Activated CD4-positive, alpha-beta memory T cell treated with anti-CD3 and anti-CD28 coated beads for 36 hours (primary cell): ENCODE measurements around the gene FBXW10. TPM values are rescaled to one million over a fixed set of nuclear protein-coding genes. Genes with fewer than 3 reads are reported as not detected.
A peak's percentile ranks its signal among the peaks of the same experiment; 100 is the strongest.
"Not testable (repeated sequence)": the region's sequence is repeated elsewhere in the genome, so short reads cannot be mapped to it uniquely, and the experiment has no call there.

Source experiments
- CTCF ChIA-PET: fragments of 350-600 bp; sonication (Branson Sonifier 250); formaldehyde crosslinking; loops from one replicate; lab custom pipeline; 2021; ENCODE audit warnings: antibody characterized with exemption, inconsistent platforms; lab: Charles Lee
- POLR2A ChIA-PET: fragments of 350-600 bp; sonication (Branson Sonifier 250); formaldehyde crosslinking; loops from one replicate; lab custom pipeline; 2021; ENCODE audit warnings: antibody characterized with exemption; lab: Charles Lee
- DNase-seq: peaks from one replicate; pipeline ENCODE4 v3.0.0-alpha.2; 2020
- H3K27ac Mint-ChIP-seq: one replicate; pipeline ENCODE4 v1.8.0; 2021; ENCODE audit warnings: mixed read lengths
- H3K27me3 Mint-ChIP-seq: one replicate; pipeline ENCODE4 v1.8.0; 2021; ENCODE audit warnings: mixed read lengths
- H3K36me3 Mint-ChIP-seq: one replicate; pipeline ENCODE4 v1.8.0; 2021; ENCODE audit warnings: mixed read lengths
- H3K4me1 Mint-ChIP-seq: one replicate; pipeline ENCODE4 v1.8.0; 2021; ENCODE audit warnings: low read depth, mixed read lengths
- H3K4me3 Mint-ChIP-seq: one replicate; pipeline ENCODE4 v1.8.0; 2021; ENCODE audit warnings: mild to moderate bottlenecking, mixed read lengths
- H3K9me3 Mint-ChIP-seq: one replicate; pipeline ENCODE4 v1.8.0; 2021; ENCODE audit warnings: mixed read lengths
- intact Hi-C: fragments of 100-400 bp; cut with micrococcal nuclease; formaldehyde crosslinking; loops from one replicate; pipeline ENCODE4 v1.15.1; 2023
- total RNA-seq, 2 experiments: library from RNA; stranded (reverse); gene quantifications; one replicate each; pipeline ENCODE4 v1.2.3, GENCODE V29; 2021

FBXW10 gene
- total RNA-seq, 2 experiments from 2014 or later = not detected

GRCh38 chr17:18758344-18758743 lies 14.5 kb downstream of the FBXW10 start:
- intact Hi-C loops, H3K27me3 Mint-ChIP-seq, H3K4me1 Mint-ChIP-seq, DNase-seq, H3K9me3 Mint-ChIP-seq, H3K4me3 Mint-ChIP-seq, CTCF ChIA-PET, H3K36me3 Mint-ChIP-seq, POLR2A ChIA-PET, H3K27ac Mint-ChIP-seq: not testable (repeated sequence)

- H3K9me3 Mint-ChIP-seq, POLR2A ChIA-PET, H3K27me3 Mint-ChIP-seq, H3K36me3 Mint-ChIP-seq, CTCF ChIA-PET, H3K27ac Mint-ChIP-seq, DNase-seq, H3K4me3 Mint-ChIP-seq, intact Hi-C loops, H3K4me1 Mint-ChIP-seq: not testable (repeated sequence)
Observed at GRCh38 chr17:18760221-18760620, 16.4 kb downstream of the FBXW10 start.

- H3K4me3 Mint-ChIP-seq, DNase-seq, intact Hi-C loops, H3K4me1 Mint-ChIP-seq, POLR2A ChIA-PET, CTCF ChIA-PET, H3K27ac Mint-ChIP-seq, H3K27me3 Mint-ChIP-seq, H3K36me3 Mint-ChIP-seq, H3K9me3 Mint-ChIP-seq: not testable (repeated sequence)
Observed at GRCh38 chr17:18770572-18770971, 26.7 kb downstream of the FBXW10 start.

- H3K4me1 Mint-ChIP-seq, H3K27me3 Mint-ChIP-seq, H3K9me3 Mint-ChIP-seq, H3K27ac Mint-ChIP-seq, intact Hi-C loops, H3K4me3 Mint-ChIP-seq, CTCF ChIA-PET, DNase-seq, POLR2A ChIA-PET, H3K36me3 Mint-ChIP-seq: not testable (repeated sequence)
Observed at GRCh38 chr17:18771066-18771465, 27.2 kb downstream of the FBXW10 start.

GRCh38 chr17:18772471-18772870 lies 28.6 kb downstream of the FBXW10 start:
- H3K36me3 Mint-ChIP-seq = no peaks in the 10 kb centered on the region
- H3K4me1 Mint-ChIP-seq = no peaks in the 10 kb centered on the region
- no peaks in the 10 kb centered on the region for H3K9me3 Mint-ChIP-seq
- H3K27me3 Mint-ChIP-seq = no peaks in the 10 kb centered on the region
- H3K4me3 Mint-ChIP-seq = no peak overlapping the region
- no peak overlapping the region for H3K27ac Mint-ChIP-seq
- intact Hi-C loops = no loop called here
- ChIA-PET CTCF (no interaction called here), POLR2A (no interaction called here)
- no peak for DNase-seq

- intact Hi-C loops = loop anchor here (10.0 kb wide), 1 partner anchor 466 kb away; the partner anchor contains the start of genes SMCR8 and TOP3A
- Mint-ChIP-seq H3K27ac (peak within 1 kb of the TSS; percentile 85), H3K4me1 (peaks cover 20% of the 10 kb centered on the region), H3K4me3 (peak within 1 kb of the TSS; percentile 79)
- H3K27me3 Mint-ChIP-seq, H3K36me3 Mint-ChIP-seq, CTCF ChIA-PET, H3K9me3 Mint-ChIP-seq, POLR2A ChIA-PET: not testable (repeated sequence)
- peak; percentile 99 for DNase-seq
Observed at GRCh38 chr17:18780991-18781718, 37.3 kb downstream of the FBXW10 start, which contains the start of gene TVP23B. TVP23B (plus strand) TSS chr17:18781183; CDS start chr17:18781294, 111 bp downstream.

GRCh38 chr17:18781805-18782204 lies 38.0 kb downstream of the FBXW10 start:
- peaks cover 20% of the 10 kb centered on the region for H3K4me1 Mint-ChIP-seq
- H3K27me3 Mint-ChIP-seq, POLR2A ChIA-PET, H3K9me3 Mint-ChIP-seq, CTCF ChIA-PET, H3K36me3 Mint-ChIP-seq: not testable (repeated sequence)
- intact Hi-C loops = loop anchor here (10.0 kb wide), 1 partner anchor 467 kb away; the partner anchor contains the start of genes SMCR8 and TOP3A
- H3K27ac Mint-ChIP-seq = peak overlapping the region; percentile 65
- peak; percentile 12 for DNase-seq
- H3K4me3 Mint-ChIP-seq = peak overlapping the region; percentile 74

GRCh38 chr17:18785933-18786332 lies 42.1 kb downstream of the FBXW10 start:
- peaks cover 24% of the 10 kb centered on the region for H3K4me1 Mint-ChIP-seq
- H3K27ac Mint-ChIP-seq, H3K9me3 Mint-ChIP-seq, CTCF ChIA-PET, H3K27me3 Mint-ChIP-seq, H3K4me3 Mint-ChIP-seq, H3K36me3 Mint-ChIP-seq, DNase-seq: not testable (repeated sequence)
- intact Hi-C loops = loop anchor here (10.0 kb wide), 1 partner anchor 471 kb away; the partner anchor contains the start of genes SMCR8 and TOP3A
- POLR2A ChIA-PET = interaction anchor here (0.7 kb wide), 1 partner anchor 220 kb away, joined by 4 read pairs; no protein-coding TSS in a partner anchor

GRCh38 chr17:18786890-18787289 lies 43.0 kb downstream of the FBXW10 start:
- H3K9me3 Mint-ChIP-seq, H3K27ac Mint-ChIP-seq, DNase-seq, H3K4me3 Mint-ChIP-seq, POLR2A ChIA-PET, CTCF ChIA-PET, H3K27me3 Mint-ChIP-seq: not testable (repeated sequence)
- intact Hi-C loops = loop anchor here (10.0 kb wide), 1 partner anchor 472 kb away; the partner anchor contains the start of genes SMCR8 and TOP3A
- Mint-ChIP-seq H3K4me1 (peaks cover 24% of the 10 kb centered on the region), H3K36me3 (peaks cover 11% of the 10 kb centered on the region)

GRCh38 chr17:18791402-18791801 lies 47.5 kb downstream of the FBXW10 start:
- H3K27me3 Mint-ChIP-seq, H3K27ac Mint-ChIP-seq, H3K36me3 Mint-ChIP-seq, H3K9me3 Mint-ChIP-seq, CTCF ChIA-PET, intact Hi-C loops, H3K4me3 Mint-ChIP-seq, POLR2A ChIA-PET, DNase-seq: not testable (repeated sequence)
- peaks cover 12% of the 10 kb centered on the region for H3K4me1 Mint-ChIP-seq

- H3K27me3 Mint-ChIP-seq, H3K36me3 Mint-ChIP-seq, H3K9me3 Mint-ChIP-seq, DNase-seq, H3K4me3 Mint-ChIP-seq, H3K4me1 Mint-ChIP-seq, POLR2A ChIA-PET, CTCF ChIA-PET, H3K27ac Mint-ChIP-seq, intact Hi-C loops: not testable (repeated sequence)
Observed at GRCh38 chr17:18794841-18795240, 51.0 kb downstream of the FBXW10 start.

GRCh38 chr17:18796887-18797286 lies 53.0 kb downstream of the FBXW10 start:
- H3K36me3 Mint-ChIP-seq = peaks cover 12% of the 10 kb centered on the region
- intact Hi-C loops, H3K27me3 Mint-ChIP-seq, CTCF ChIA-PET, H3K4me3 Mint-ChIP-seq, H3K9me3 Mint-ChIP-seq, POLR2A ChIA-PET, H3K27ac Mint-ChIP-seq, DNase-seq, H3K4me1 Mint-ChIP-seq: not testable (repeated sequence)
